HCT116 (cell line): ENCODE data around the gene MYCBP. TPM values are rescaled to one million over a fixed set of nuclear protein-coding genes. Genes with fewer than 3 reads are reported as not detected.

Experiments
- ATAC-seq: fragments of 200-7000 bp; cut with Tn5 transposase; 2 replicates; pipeline ENCODE4 v1.9.1; 2020; ENCODE audit warnings: mild to moderate bottlenecking, moderate library complexity
- BruUV-seq: library from RNA; stranded (reverse); fragments of 400-500 nt; replicated peaks from 2 replicates; lab custom pipeline; 2021; lab: Mats Ljungman, UMichigan
- CTCF ChIA-PET: fragments of 300-600 bp; sonication (Branson Sonifier 250); formaldehyde crosslinking; loops from one replicate; lab custom pipeline; 2021; ENCODE audit warnings: antibody characterized with exemption; lab: Charles Lee
- POLR2A ChIA-PET: fragments of 300-600, 350-600 bp; sonication (Branson Sonifier 250); formaldehyde crosslinking; loops from one replicate; lab custom pipeline; 2021; ENCODE audit warnings: antibody characterized with exemption; lab: Charles Lee
- RAD21 ChIA-PET, 2 experiments: fragments of 300-600 bp; sonication (Branson Sonifier 250); formaldehyde crosslinking; loops; one replicate each; lab custom pipeline; 2023; ENCODE audit warnings: low total read pairs in 2 of 2; ENCODE audit not compliant: uncharacterized antibody in 2 of 2, unreplicated experiment in 2 of 2, low non-redundant PET in 1 of 2; lab: Charles Lee
- DNase-seq: peaks from one replicate; pipeline ENCODE4 v3.0.0-alpha.2; 2010; ENCODE audit warnings: low read depth, low spot score
- H2AFZ ChIP-seq: fragments of 200-600 bp; shearing (Covaris generic), sonication (generic); 2 replicates; pipeline ENCODE4 v1.6.1; 2017; ENCODE audit warnings: low read depth, mixed run types, mixed read lengths, antibody characterized with exemption, low read length; ENCODE audit not compliant: poor library complexity, severe bottlenecking
- H3K27ac ChIP-seq: 2 replicates; pipeline ENCODE4 v1.5.1; 2012; ENCODE audit warnings: low read depth, low read length
- H3K27me3 ChIP-seq: fragments of 200-600 bp; sonication (generic); 2 replicates; pipeline ENCODE4 v1.6.1; 2016; ENCODE audit warnings: mixed run types, low read length, mixed read lengths; ENCODE audit not compliant: insufficient read depth
- H3K36me3 ChIP-seq, 2 experiments: fragments of 200-500 bp in 1 of 2; fragments of 200-600 bp in 1 of 2; sonication (Bioruptor generic) in 1 of 2; sonication (generic) in 1 of 2; 2 replicates each; pipeline versions ENCODE4 v1.5.1 to v1.6.1; 2014 to 2016; ENCODE audit warnings: low read length in 2 of 2, inconsistent platforms in 1 of 2, mixed read lengths in 1 of 2, mixed run types in 1 of 2; ENCODE audit not compliant: insufficient read depth in 2 of 2, control insufficient read depth in 1 of 2
- H3K4me1 ChIP-seq, 2 experiments: fragments of 200-600 bp in 1 of 2; sonication (generic) in 1 of 2; 2 replicates each; pipeline versions ENCODE4 v1.5.1 to v1.6.1; 2012 to 2017; ENCODE audit warnings: low read length in 2 of 2, inconsistent platforms in 1 of 2, mild to moderate bottlenecking in 1 of 2, mixed read lengths in 1 of 2, mixed run types in 1 of 2, moderate library complexity in 1 of 2; ENCODE audit not compliant: insufficient read depth in 2 of 2, control insufficient read depth in 1 of 2
- H3K4me2 ChIP-seq: fragments of 200-600 bp; sonication (generic); 2 replicates; pipeline ENCODE4 v1.6.1; 2017; ENCODE audit warnings: mixed run types, low read length, mixed read lengths
- H3K4me3 ChIP-seq, 2 experiments: fragments of 200-600 bp in 1 of 2; sonication (generic) in 1 of 2; replicated peaks in 1 of 2; 2 replicates each; pipeline ENCODE4 v1.5.1; 2011 to 2016; ENCODE audit warnings: low read length in 2 of 2, control low read depth in 1 of 2, low read depth in 1 of 2, mild to moderate bottlenecking in 1 of 2, mixed read lengths in 1 of 2, mixed run types in 1 of 2
- H3K79me2 ChIP-seq: fragments of 200-600 bp; sonication (generic); 2 replicates; pipeline ENCODE4 v1.6.1; 2017; ENCODE audit warnings: mild to moderate bottlenecking, mixed run types, low read length, moderate library complexity, mixed read lengths; ENCODE audit not compliant: insufficient read depth
- H3K9ac ChIP-seq: fragments of 200-600 bp; sonication (generic); 2 replicates; pipeline ENCODE4 v1.6.1; 2016; ENCODE audit warnings: low read length, mixed read lengths
- H3K9me2 ChIP-seq: fragments of 200-600 bp; sonication (generic), shearing (Covaris generic); 2 replicates; pipeline ENCODE4 v1.6.1; 2017; ENCODE audit warnings: mixed run types, mild to moderate bottlenecking, moderate library complexity; ENCODE audit not compliant: insufficient read depth
- H3K9me3 ChIP-seq, 2 experiments: fragments of 200-500 bp in 1 of 2; fragments of 200-600 bp in 1 of 2; sonication (Bioruptor generic) in 1 of 2; sonication (generic) in 1 of 2; 2 replicates each; pipeline ENCODE4 v1.6.1; 2014 to 2017; ENCODE audit warnings: low read length in 2 of 2, mixed read lengths in 2 of 2, inconsistent platforms in 1 of 2, low read depth in 1 of 2, mild to moderate bottlenecking in 1 of 2, mixed run types in 1 of 2, moderate library complexity in 1 of 2; ENCODE audit not compliant: control insufficient read depth in 1 of 2, insufficient read depth in 1 of 2
- H4K20me1 ChIP-seq: fragments of 200-600 bp; sonication (generic), shearing (Covaris generic); 2 replicates; pipeline ENCODE4 v1.6.1; 2017; ENCODE audit warnings: mixed run types, mild to moderate bottlenecking, moderate library complexity; ENCODE audit not compliant: insufficient read depth
- CBX3 ChIP-seq: IDR thresholded peaks from 2 replicates; pipeline ENCODE4 v1.6.1; 2012; ENCODE audit warnings: low read depth
- EGR1 ChIP-seq: IDR thresholded peaks from 2 replicates; pipeline ENCODE4 v1.6.1; 2012; ENCODE audit warnings: low read depth
- EZH2 ChIP-seq: fragments of 200-600 bp; sonication (generic); IDR thresholded peaks from 2 replicates; pipeline ENCODE4 v1.6.1; 2017; ENCODE audit warnings: antibody characterized with exemption, mixed run types
- JUND ChIP-seq: IDR thresholded peaks from 2 replicates; pipeline ENCODE4 v1.6.1; 2012
- POLR2AphosphoS5 ChIP-seq: IDR thresholded peaks from 2 replicates; pipeline ENCODE4 v1.6.1; 2011; ENCODE audit warnings: mild to moderate bottlenecking, low read depth, low read length, moderate library complexity
- RAD21 ChIP-seq: IDR thresholded peaks from 2 replicates; pipeline ENCODE4 v1.6.1; 2012; ENCODE audit warnings: low read depth, mild to moderate bottlenecking
- SIN3A ChIP-seq: IDR thresholded peaks from 2 replicates; pipeline ENCODE4 v1.6.1; 2012; ENCODE audit warnings: low read depth
- ZNF274 ChIP-seq: fragments of 200-500 bp; sonication (Bioruptor generic); IDR thresholded peaks from 2 replicates; pipeline ENCODE4 v1.6.1; 2014; ENCODE audit warnings: mild to moderate bottlenecking, low read depth, low read length, inconsistent platforms
- intact Hi-C: fragments of 100-400 bp; cut with micrococcal nuclease; formaldehyde crosslinking; loops from 2 replicates; pipeline ENCODE4 v1.10.0; 2022
- total RNA-seq: library from RNA; stranded (reverse); gene quantifications from one replicate; pipeline ENCODE4 v1.2.1, GENCODE V29; 2021; ENCODE audit not compliant: unreplicated experiment

Gene MYCBP
- total RNA-seq, 1 experiment from 2014 or later, result 40.2 TPM

DNA sequence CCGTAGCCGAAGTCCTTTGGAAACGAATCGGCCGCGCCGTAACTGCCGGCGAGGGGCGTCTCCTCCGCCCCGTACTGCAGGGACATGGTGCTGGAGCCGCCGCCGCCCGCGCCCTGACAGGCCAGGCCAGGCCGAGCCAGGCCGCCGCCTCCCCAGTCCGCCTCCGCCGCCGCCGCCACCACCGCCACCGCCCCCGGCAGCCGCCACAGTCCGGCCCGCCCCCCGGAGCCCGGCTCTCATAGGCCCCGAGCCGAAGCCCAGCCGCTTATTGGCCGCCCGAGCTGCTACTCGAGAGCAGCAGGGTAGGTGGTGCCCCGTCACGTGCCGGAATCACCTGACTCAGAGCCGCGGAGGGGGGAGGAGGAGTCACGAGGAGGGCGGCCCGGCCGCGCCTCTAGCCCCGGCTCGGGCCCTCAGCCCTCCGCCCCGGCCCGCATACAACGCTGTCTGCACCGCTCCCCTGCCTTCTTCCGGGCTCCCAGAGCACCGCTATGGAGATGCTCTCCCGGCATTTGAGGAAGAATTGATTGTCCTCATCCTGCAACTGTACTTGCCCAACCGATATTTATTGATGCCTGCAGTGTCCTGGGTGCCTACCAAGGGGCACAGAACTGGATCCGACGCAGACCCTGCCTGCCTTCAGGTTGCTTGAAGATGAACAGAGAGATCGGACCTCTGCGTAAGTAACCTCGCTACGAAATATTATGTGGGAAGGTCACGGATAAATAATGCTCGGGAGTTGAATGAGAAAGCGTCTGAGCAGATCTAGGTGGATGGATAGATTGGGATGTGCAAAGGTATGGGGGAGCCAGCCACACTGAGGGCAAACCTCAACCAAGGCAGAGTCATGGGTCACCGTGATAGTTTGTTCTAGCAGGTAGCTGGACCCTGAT, 13.3 kb downstream of the MYCBP start, which contains the start of gene RRAGC (continued):
- TF ChIP-seq SIN3A (peak; percentile 82), JUND (no peak), ZNF274 (no peak), CBX3 (no peak; the same call in 1 of the 2 replicates), EZH2 (no peak), EGR1 (peak; percentile 87)

DNA sequence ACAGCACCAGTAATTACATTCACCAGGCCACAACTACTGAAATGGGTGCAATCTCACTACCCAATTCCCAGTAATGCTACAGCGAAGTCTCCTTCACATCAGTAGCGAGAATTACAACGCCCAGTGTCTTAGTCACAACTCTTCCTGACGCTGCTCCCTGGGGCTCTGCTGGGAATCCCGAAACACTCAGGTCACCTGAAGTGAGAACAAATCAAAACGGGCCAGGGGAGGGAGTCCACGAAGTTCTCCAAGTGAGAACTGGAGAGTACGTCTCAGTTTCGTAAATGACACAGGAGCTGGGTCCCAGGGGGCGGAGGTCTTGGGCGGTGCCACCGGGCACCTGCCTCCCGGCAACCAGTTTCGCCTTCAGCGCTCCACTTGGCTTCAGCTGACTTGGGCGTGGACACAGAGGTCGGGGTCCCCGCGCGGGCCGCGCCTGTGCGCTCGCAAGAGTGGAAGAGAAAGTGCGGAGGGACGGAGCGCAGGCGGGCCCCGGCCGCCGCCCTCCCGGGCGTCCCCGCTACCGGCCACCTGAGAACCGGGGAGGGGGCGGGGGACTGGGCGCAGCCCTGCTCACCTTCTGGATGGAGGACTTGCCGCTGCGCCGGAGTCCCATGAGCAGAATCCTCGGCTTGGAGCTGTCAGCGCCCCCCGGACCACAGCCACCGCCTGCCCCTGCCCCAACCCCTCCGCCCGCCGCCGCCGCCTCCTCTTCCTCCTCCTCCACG, 14.2 kb downstream of the MYCBP start:
- Histone ChIP-seq H2AFZ (no peak overlapping the region), H3K9ac (peak overlapping the region; percentile 61), H3K36me3 (peaks cover 4 to 13% of the 10 kb centered on the region in 2 experiments; a peak in 3 of 4 replicates), H3K4me3 (peak overlapping the region; percentile 73 to 93), H3K9me2 (no peaks in the 10 kb centered on the region), H3K4me2 (peak overlapping the region; percentile 99), H4K20me1 (no peaks in the 10 kb centered on the region), H3K9me3 (no peaks in the 10 kb centered on the region), H3K4me1 (peaks cover 4 to 19% of the 10 kb centered on the region in 2 experiments), H3K27me3 (no peaks in the 10 kb centered on the region), H3K27ac (peak overlapping the region; percentile 61), H3K79me2 (peaks cover 16% of the 10 kb centered on the region; the same call in 1 of the 2 replicates)
- ChIA-PET CTCF (interaction anchor here (1.0 kb wide), 1 partner anchor 869 kb away, joined by 3 read pairs; no protein-coding TSS in a partner anchor), POLR2A (interaction anchor here (0.8 kb wide), 1 partner anchor 15 kb away, joined by 3 read pairs; no protein-coding TSS in a partner anchor), RAD21 (no interaction called here)
- peak; percentile 21 for DNase-seq
- 0 out of 2 replicates have a peak, but pooled peaks have one; percentile 6 for TF ChIP-seq POLR2AphosphoS5
- no peak for TF ChIP-seq RAD21
- peak; percentile 41 for ATAC-seq
- intact Hi-C loops, result no loop called here
- BruUV-seq, result no TSS peak
